Measurements from ENCODE around the gene PHOSPHO2. TPM values are rescaled to one million over a fixed set of nuclear protein-coding genes. Genes with fewer than 3 reads are reported as not detected.

PHOSPHO2 gene
- polyA plus RNA-seq, 1 donor (not counting 4 experiments of a cell fraction or from before 2014, with no cell fraction given), result 2.9 TPM

DNA sequence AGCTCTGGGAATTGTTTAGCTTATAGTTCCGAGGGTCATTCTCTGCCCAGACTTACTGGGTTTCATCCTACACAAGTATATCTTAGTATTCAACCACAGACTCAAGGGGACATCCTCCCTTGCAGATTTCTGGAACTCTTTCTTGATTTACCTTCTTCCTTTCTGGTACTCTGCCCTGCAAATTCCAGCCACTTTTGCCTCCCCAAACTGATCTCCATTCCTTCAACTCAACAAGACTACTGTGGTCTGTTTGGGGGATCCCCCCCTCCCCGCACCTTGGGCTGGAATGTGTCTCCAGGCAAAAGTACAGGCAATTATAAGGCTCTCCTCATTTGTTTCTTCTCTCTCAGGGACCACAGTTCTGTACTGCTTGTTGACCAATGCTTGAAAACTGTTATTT lies 13.4 kb downstream of the PHOSPHO2 start:
- H3K36me3 ChIP-seq (ENCODE audit: control insufficient read depth in 2 of 2, extremely low read depth in 1 of 2, insufficient read depth in 2 of 2, low read length in 2 of 2), result peaks cover 0 to 5% of the 10 kb centered on the region in 2 experiments
- dilution Hi-C loops (cut with MboI; ENCODE audit: extremely low pct_ligation_motif_present, low sequenced_read_pairs), result no loop called here
- TF ChIP-seq, protein P1, sequence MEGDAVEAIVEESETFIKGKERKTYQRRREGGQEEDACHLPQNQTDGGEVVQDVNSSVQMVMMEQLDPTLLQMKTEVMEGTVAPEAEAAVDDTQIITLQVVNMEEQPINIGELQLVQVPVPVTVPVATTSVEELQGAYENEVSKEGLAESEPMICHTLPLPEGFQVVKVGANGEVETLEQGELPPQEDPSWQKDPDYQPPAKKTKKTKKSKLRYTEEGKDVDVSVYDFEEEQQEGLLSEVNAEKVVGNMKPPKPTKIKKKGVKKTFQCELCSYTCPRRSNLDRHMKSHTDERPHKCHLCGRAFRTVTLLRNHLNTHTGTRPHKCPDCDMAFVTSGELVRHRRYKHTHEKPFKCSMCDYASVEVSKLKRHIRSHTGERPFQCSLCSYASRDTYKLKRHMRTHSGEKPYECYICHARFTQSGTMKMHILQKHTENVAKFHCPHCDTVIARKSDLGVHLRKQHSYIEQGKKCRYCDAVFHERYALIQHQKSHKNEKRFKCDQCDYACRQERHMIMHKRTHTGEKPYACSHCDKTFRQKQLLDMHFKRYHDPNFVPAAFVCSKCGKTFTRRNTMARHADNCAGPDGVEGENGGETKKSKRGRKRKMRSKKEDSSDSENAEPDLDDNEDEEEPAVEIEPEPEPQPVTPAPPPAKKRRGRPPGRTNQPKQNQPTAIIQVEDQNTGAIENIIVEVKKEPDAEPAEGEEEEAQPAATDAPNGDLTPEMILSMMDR (optimal IDR thresholded peaks at IDR 0.05 in 1 of 3, IDR thresholded peaks at IDR 0.05 in 1 of 3, conservative IDR thresholded peaks at IDR 0.05 in 1 of 3; ENCODE audit: extremely low read depth in 1 of 3, insufficient read depth in 2 of 3, low read length in 3 of 3), result no peak
- TF ChIP-seq EZH2 (IDR thresholded peaks at IDR 0.05; ENCODE audit: low read length), result no peak
- H3K9me3 ChIP-seq (ENCODE audit: control insufficient read depth, low read depth, low read length), result no peaks in the 10 kb centered on the region
- no peaks in the 10 kb centered on the region for H4K20me1 ChIP-seq (ENCODE audit: control insufficient read depth, extremely low read depth, insufficient read depth, low read length)
- H3K27ac ChIP-seq (ENCODE audit: control insufficient read depth, insufficient read depth, low read length), result no peak overlapping the region
- H3K79me2 ChIP-seq (ENCODE audit: control insufficient read depth, insufficient read depth, low read length), result no peaks in the 10 kb centered on the region
- no peak overlapping the region for H3K9ac ChIP-seq (ENCODE audit: control insufficient read depth, extremely low read depth, insufficient read depth, low read length)
- no peak overlapping the region for H3K4me3 ChIP-seq (ENCODE audit: control insufficient read depth in 2 of 3, extremely low read depth in 1 of 3, insufficient read depth in 2 of 3, low read depth in 1 of 3, low read length in 3 of 3)
- no peak for DNase-seq (ENCODE audit: low read depth, low spot score)
- no peaks in the 10 kb centered on the region for H3K27me3 ChIP-seq (ENCODE audit: control insufficient read depth, extremely low read depth, insufficient read depth, low read length)
- H2AFZ ChIP-seq (ENCODE audit: control insufficient read depth, low read length), result no peak overlapping the region
- H3K4me2 ChIP-seq (ENCODE audit: control insufficient read depth, extremely low read depth, insufficient read depth, low read depth, low read length), result no peak overlapping the region
- no peaks in the 10 kb centered on the region for H3K9me1 ChIP-seq (ENCODE audit: control insufficient read depth, extremely low read depth, insufficient read depth, low read length)
- no peaks in the 10 kb centered on the region for H3K4me1 ChIP-seq (ENCODE audit: control insufficient read depth, extremely low read depth, insufficient read depth, low read length)
- no peak for FAIRE-seq

DNA sequence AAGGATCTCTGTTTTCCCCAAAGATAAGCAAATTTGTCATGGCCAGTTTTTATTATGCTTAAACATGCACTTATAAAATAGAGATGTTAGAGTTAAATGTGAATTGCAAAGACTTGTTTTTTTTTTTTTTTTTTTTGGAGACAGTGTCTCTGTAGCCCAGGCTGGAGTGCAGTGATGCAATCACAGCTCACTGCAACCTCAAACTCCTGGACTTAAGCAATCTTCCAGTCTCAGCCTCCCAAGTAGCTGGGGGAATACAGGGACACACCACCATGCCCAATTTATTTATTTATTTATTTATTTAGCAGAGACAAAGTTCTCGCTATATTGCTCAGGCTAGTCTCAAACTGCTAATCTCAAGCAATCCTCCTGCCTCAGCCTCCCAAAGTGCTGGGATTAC lies 15.1 kb downstream of the PHOSPHO2 start:
- no peak overlapping the region for H3K4me2 ChIP-seq (ENCODE audit: control insufficient read depth, extremely low read depth, insufficient read depth, low read depth, low read length)
- H4K20me1 ChIP-seq (ENCODE audit: control insufficient read depth, extremely low read depth, insufficient read depth, low read length), result no peaks in the 10 kb centered on the region
- TF ChIP-seq, protein P1 (optimal IDR thresholded peaks at IDR 0.05 in 1 of 3, IDR thresholded peaks at IDR 0.05 in 1 of 3, conservative IDR thresholded peaks at IDR 0.05 in 1 of 3; ENCODE audit: extremely low read depth in 1 of 3, insufficient read depth in 2 of 3, low read length in 3 of 3), result no peak
- no peaks in the 10 kb centered on the region for H3K4me1 ChIP-seq (ENCODE audit: control insufficient read depth, extremely low read depth, insufficient read depth, low read length)
- H3K27me3 ChIP-seq (ENCODE audit: control insufficient read depth, extremely low read depth, insufficient read depth, low read length), result no peaks in the 10 kb centered on the region
- H3K4me3 ChIP-seq (ENCODE audit: control insufficient read depth in 2 of 3, extremely low read depth in 1 of 3, insufficient read depth in 2 of 3, low read depth in 1 of 3, low read length in 3 of 3), result no peak overlapping the region
- no peak overlapping the region for H2AFZ ChIP-seq (ENCODE audit: control insufficient read depth, low read length)
- FAIRE-seq (no peak), DNase-seq (ENCODE audit: low read depth, low spot score) (no peak)
- no peaks in the 10 kb centered on the region for H3K9me3 ChIP-seq (ENCODE audit: control insufficient read depth, low read depth, low read length)
- no peaks in the 10 kb centered on the region for H3K79me2 ChIP-seq (ENCODE audit: control insufficient read depth, insufficient read depth, low read length)
- peaks cover 0 to under 1% of the 10 kb centered on the region in 2 experiments for H3K36me3 ChIP-seq (ENCODE audit: control insufficient read depth in 2 of 2, extremely low read depth in 1 of 2, insufficient read depth in 2 of 2, low read length in 2 of 2)
- no peaks in the 10 kb centered on the region for H3K9me1 ChIP-seq (ENCODE audit: control insufficient read depth, extremely low read depth, insufficient read depth, low read length)
- no peak overlapping the region for H3K27ac ChIP-seq (ENCODE audit: control insufficient read depth, insufficient read depth, low read length)
- dilution Hi-C loops (cut with MboI; ENCODE audit: extremely low pct_ligation_motif_present, low sequenced_read_pairs), result no loop called here
- no peak overlapping the region for H3K9ac ChIP-seq (ENCODE audit: control insufficient read depth, extremely low read depth, insufficient read depth, low read length)
